CD8-positive, alpha-beta memory T cell (primary cell): ENCODE results near the gene DCDC1. TPM values are rescaled to one million over a fixed set of nuclear protein-coding genes. Genes with fewer than 3 reads are reported as not detected.

ENCODE experiments used
- CTCF ChIA-PET: fragments of 350-600 bp; sonication (Branson Sonifier 250); formaldehyde crosslinking; loops from one replicate; lab custom pipeline; 2021; ENCODE audit warnings: antibody characterized with exemption; lab: Charles Lee
- POLR2A ChIA-PET: fragments of 350-600 bp; sonication (Branson Sonifier 250); formaldehyde crosslinking; loops from one replicate; lab custom pipeline; 2021; ENCODE audit warnings: antibody characterized with exemption; lab: Charles Lee
- DNase-seq, 5 donors: peaks; one replicate each; pipeline versions ENCODE4 v3.0.0 to v3.0.0-alpha.2; 2020 to 2022; ENCODE audit warnings: mixed read lengths in 1 of 5
- H3K27ac ChIP-seq: one replicate; pipeline ENCODE4 v1.7.0; 2013; ENCODE audit warnings: low read depth, mild to moderate bottlenecking, low read length, moderate library complexity
- H3K27me3 ChIP-seq: 2 replicates; pipeline ENCODE4 v1.7.0; 2013; ENCODE audit warnings: low read length, mild to moderate bottlenecking; ENCODE audit not compliant: insufficient read depth, poor library complexity, severe bottlenecking
- H3K36me3 ChIP-seq: 2 replicates; pipeline ENCODE4 v1.7.0; 2013; ENCODE audit warnings: mild to moderate bottlenecking, low read length, moderate library complexity; ENCODE audit not compliant: insufficient read depth
- H3K4me1 ChIP-seq: 2 replicates; pipeline ENCODE4 v1.7.0; 2013; ENCODE audit warnings: mild to moderate bottlenecking, low read length, moderate library complexity; ENCODE audit not compliant: insufficient read depth
- H3K4me3 ChIP-seq: 2 replicates; pipeline ENCODE4 v1.7.0; 2013; ENCODE audit warnings: mild to moderate bottlenecking, low read length
- H3K9me3 ChIP-seq: 2 replicates; pipeline ENCODE4 v1.7.0; 2013; ENCODE audit warnings: mild to moderate bottlenecking, low read length
- H3K27ac Mint-ChIP-seq, 8 donors: one replicate each; pipeline ENCODE4 v1.8.0; 2020 to 2021; ENCODE audit warnings: mixed read lengths in 8 of 8, mild to moderate bottlenecking in 6 of 8, inconsistent platforms in 3 of 8, moderate library complexity in 3 of 8
- H3K27me3 Mint-ChIP-seq, 2 donors: one replicate each; pipeline ENCODE4 v1.8.0; 2020 to 2021; ENCODE audit warnings: mixed read lengths in 2 of 2, mild to moderate bottlenecking in 1 of 2, moderate library complexity in 1 of 2
- H3K36me3 Mint-ChIP-seq, 3 donors: one replicate each; pipeline ENCODE4 v1.8.0; 2020 to 2021; ENCODE audit warnings: mixed read lengths in 3 of 3, inconsistent platforms in 1 of 3, mild to moderate bottlenecking in 1 of 3
- H3K4me1 Mint-ChIP-seq, 3 donors: one replicate each; pipeline ENCODE4 v1.8.0; 2020 to 2021; ENCODE audit warnings: mixed read lengths in 3 of 3, inconsistent platforms in 1 of 3, mild to moderate bottlenecking in 1 of 3
- H3K4me3 Mint-ChIP-seq, 7 donors: one replicate each; pipeline ENCODE4 v1.8.0; 2020 to 2021; ENCODE audit warnings: mixed read lengths in 7 of 7, mild to moderate bottlenecking in 6 of 7, moderate library complexity in 4 of 7, inconsistent platforms in 2 of 7
- H3K9me3 Mint-ChIP-seq, 5 donors: one replicate each; pipeline ENCODE4 v1.8.0; 2020 to 2022; ENCODE audit warnings: mixed read lengths in 5 of 5, mild to moderate bottlenecking in 3 of 5, moderate library complexity in 2 of 5, inconsistent platforms in 1 of 5
- polyA plus RNA-seq: library from polyadenylated mRNA; unstranded; fragments of 300-500 nt; fragmentation: Illumina TruSeq; gene quantifications from one replicate; pipeline ENCODE4 v1.2.3, GENCODE V29; 2021
- total RNA-seq, 2 experiments: library from RNA; stranded (reverse); gene quantifications; one replicate each; pipeline ENCODE4 v1.2.3, GENCODE V29; 2021

The DCDC1 gene
- total and polyA plus RNA-seq, 3 experiments from 2014 or later, result 0.07 to 0.15 TPM; not detected in 1

GRCh38 chr11:30814737-30815136 is 554.8 kb downstream of the DCDC1 start:
- Histone ChIP-seq H3K4me1 (no peaks in the 10 kb centered on the region), H3K4me3 (no peak overlapping the region), H3K27ac (no peak overlapping the region), H3K9me3 (no peaks in the 10 kb centered on the region), H3K36me3 (no peaks in the 10 kb centered on the region), H3K27me3 (no peaks in the 10 kb centered on the region)
- DNase-seq, result no peak
- Mint-ChIP-seq H3K27ac (no peak overlapping the region), H3K4me1 (no peaks in the 10 kb centered on the region), H3K9me3 (peaks cover 0 to 13% (median 2%) of the 10 kb centered on the region in 5 donors), H3K4me3 (no peak overlapping the region), H3K36me3 (no peaks in the 10 kb centered on the region), H3K27me3 (no peaks in the 10 kb centered on the region)
- POLR2A ChIA-PET, result no interaction called here
- CTCF ChIA-PET, result no interaction called here

Other genes with a start within 250 kb of the DCDC1 start
- 10 to 100 TPM; 21.9 to 25.9 TPM for gene DNAJC24, start 121 bp upstream of the DCDC1 start, total RNA-seq
- 12.4 TPM for gene DNAJC24, start 121 bp upstream of the DCDC1 start, polyA plus RNA-seq
- 10 to 100 TPM; 22.1 to 27.2 TPM for gene IMMP1L, start 139.9 kb upstream of the DCDC1 start, total RNA-seq
- gene IMMP1L, start 139.9 kb upstream of the DCDC1 start, polyA plus RNA-seq, result 54.5 TPM
- gene ELP4, start 140.0 kb upstream of the DCDC1 start, total RNA-seq, result 10 to 100 TPM; 20.5 to 23.2 TPM
- 18.4 TPM for gene ELP4, start 140.0 kb upstream of the DCDC1 start, polyA plus RNA-seq